ENCODE data around the gene PDE6C.

The PDE6C gene

DNA sequence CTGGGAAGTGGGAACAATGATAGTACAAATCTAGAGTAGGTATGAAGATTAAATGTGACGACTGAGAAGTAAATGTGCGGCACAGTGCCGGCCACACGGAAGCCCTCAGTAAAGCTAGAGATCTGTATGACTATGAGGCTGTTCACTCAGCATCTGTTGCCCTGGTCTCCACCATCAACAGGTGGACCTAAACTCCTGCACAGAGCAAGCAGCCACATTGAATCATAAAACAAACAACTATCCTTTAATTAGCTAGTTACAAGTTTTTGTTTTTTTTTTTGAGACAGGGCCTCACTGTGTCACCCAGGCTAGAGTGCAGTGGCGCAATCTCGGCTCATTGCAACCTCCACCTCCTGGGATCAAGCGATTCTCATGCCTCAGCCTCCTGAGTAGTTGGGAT, 27.9 kb upstream of the PDE6C start:
- TF ChIP-seq, protein P1, sequence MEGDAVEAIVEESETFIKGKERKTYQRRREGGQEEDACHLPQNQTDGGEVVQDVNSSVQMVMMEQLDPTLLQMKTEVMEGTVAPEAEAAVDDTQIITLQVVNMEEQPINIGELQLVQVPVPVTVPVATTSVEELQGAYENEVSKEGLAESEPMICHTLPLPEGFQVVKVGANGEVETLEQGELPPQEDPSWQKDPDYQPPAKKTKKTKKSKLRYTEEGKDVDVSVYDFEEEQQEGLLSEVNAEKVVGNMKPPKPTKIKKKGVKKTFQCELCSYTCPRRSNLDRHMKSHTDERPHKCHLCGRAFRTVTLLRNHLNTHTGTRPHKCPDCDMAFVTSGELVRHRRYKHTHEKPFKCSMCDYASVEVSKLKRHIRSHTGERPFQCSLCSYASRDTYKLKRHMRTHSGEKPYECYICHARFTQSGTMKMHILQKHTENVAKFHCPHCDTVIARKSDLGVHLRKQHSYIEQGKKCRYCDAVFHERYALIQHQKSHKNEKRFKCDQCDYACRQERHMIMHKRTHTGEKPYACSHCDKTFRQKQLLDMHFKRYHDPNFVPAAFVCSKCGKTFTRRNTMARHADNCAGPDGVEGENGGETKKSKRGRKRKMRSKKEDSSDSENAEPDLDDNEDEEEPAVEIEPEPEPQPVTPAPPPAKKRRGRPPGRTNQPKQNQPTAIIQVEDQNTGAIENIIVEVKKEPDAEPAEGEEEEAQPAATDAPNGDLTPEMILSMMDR (IDR thresholded peaks at IDR 0.05), result no peak

DNA sequence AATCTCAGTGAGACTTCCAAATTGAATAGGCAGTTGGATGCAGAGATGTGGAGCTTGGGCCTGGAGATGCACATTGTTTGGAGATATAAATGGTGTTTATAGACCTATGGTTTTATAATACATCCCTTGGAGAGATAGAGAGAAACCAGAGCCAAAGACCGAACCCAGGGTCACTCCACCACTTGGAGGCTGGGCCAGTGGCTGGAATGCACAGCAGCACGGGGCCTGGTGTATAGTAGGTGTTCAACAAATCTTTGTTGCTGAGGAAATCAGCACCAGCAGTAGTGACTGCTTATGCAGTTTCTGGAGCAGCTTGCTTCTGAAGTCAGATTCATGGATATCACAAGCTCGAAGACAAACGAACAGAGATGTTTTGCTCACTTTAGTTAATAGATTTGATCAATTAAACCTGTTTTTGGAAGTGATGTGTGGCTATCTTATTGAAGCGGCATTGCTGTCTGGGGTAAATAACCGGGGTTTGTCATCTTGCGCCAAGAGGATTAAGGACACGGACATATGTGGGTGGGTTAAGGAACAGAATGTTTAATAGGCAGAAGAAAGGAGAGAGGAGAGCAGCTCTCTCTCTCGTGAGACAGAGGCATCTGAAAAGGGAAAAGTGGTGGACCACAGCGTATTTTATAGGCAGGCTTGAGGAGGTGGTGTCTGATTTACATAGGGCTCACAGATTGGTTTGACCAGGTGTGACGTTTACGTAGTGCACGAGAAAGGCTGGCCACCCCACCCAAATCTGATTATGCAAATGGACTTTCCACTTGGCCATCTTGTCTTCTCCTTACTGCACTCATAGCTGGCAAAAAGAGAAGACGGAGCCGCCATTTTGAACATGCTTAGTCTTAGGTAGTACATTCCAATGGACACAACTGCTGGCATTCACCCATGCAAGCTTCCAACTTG, 22.4 kb upstream of the PDE6C start:
- TF ChIP-seq, protein P1 (IDR thresholded peaks at IDR 0.05), result no peak

DNA sequence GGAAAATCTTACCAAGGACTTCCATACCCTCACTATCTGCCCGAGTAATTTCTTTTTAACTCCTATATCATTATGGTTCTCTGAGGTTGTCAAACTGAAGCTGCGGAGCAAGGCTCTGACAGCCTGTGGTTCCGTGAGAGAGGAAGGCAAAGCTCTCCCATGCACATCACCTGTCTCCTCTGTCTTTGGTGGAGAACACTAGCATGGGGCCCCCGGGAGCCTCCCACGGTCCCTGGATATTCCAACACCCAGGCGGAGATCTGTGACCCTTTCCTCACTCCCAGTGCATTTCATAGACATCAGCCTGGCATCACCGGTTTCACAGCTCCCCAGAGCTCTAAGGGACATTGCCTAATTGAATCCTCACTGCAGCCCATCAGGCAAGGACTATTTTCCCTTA, 21.7 kb upstream of the PDE6C start:
- TF ChIP-seq, protein P1 (IDR thresholded peaks at IDR 0.05), result no peak

DNA sequence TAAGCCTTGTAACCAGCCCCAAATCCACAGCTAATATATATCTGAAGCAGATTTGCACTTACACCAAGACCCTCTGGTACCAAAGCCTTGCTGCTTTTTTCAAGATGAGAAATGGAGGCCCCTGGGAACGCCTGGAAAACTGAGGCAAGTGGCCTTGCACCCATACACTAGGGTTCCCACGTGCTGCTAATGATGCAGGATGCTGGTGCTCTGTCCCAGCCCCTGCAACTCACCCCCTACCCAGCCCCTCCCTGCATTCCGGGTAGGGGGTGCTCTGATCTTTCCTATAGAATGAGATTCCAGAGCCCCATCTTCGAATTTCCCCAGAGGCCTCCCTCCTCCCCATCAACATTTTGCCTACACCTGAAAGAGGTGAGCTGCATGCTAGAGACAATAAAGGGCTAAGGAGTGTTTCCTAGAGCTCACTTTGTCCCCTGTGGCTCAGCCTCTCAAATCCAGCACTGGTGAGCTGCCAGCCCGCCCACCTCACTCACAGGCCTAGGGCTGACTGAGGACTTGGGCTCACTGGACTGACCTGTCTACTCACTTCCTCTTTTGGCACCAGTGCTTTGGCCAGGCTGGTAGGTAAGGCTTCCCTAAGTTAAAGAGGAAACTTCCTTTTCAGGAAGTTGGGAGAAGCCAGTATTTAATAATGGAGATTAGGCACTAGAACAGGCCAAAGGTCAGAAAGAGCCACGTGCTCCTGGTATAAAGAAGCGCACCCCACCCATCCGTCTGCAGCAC, 21.1 kb upstream of the PDE6C start:
- TF ChIP-seq, protein P1 (IDR thresholded peaks at IDR 0.05), result no peak

DNA sequence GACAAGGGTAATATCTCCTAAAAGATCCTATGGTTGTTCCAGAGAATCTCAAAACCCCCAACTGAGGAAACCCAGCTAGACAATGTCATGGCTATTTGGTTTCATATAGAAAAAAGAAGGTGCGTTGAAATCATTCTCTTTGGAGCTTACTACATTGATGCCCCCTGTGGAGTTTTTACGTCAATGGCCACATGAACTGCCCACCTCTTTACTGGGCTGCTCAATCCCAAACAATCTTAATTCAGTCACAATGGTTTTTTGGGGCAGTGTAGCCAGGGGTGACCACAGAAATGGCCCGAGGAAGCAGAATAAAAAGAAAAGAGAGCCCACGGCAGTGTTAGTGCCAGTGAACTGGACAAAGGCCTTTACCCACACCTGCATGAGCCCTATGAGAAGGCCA, 19.1 kb upstream of the PDE6C start:
- TF ChIP-seq, protein P1 (IDR thresholded peaks at IDR 0.05), result no peak

DNA sequence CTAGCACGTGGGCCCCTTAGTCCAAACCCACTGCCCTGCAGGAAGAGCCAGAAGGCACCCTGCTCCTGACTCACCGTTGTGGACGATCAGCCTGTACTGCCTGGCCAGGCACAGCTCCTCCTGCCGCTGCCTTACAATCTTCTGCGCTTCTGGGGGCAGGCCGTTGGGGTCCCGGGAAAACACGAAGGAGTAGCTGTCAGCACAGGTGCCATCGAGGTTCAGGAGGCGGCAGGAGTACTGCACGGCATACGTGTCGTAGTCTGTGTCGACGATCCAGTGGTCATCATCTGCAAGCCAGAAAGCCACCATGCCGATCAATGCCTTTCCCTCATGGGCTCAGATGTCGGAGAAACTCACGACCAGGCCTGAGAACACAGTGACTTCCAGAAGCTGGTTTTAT, 18.6 kb upstream of the PDE6C start:
- TF ChIP-seq, protein P1 (IDR thresholded peaks at IDR 0.05), result no peak

DNA sequence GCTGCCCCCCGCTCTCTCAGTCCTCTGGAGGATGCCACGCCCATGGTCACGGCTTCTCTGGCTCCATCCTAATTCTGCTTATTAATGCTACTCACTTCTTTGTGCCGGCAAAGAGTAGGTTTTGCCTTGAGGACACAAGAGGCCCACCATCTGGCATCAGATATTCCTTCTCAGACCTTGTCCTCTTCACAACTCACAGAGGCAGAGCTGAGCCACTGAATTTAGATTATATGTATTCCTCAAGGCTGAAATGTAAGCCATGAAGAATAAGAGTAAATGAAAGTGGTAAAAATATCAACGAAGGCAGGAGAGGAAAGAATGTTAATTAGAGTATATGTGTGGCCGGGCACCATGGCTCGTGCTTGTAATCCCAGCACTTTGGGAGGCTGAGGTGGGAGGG, 17.8 kb upstream of the PDE6C start:
- TF ChIP-seq, protein P1 (IDR thresholded peaks at IDR 0.05), result no peak
